ENCODE results near the gene ZBTB3.
A peak's percentile ranks its signal among the peaks of the same experiment; 100 is the strongest.
"Not testable (repeated sequence)": the region's sequence is repeated elsewhere in the genome, so short reads cannot be mapped to it uniquely, and the experiment has no call there.

The ZBTB3 gene

GRCh38 chr11:62755086-62755615 is 1.2 kb upstream of the ZBTB3 start:
- no peak for DNase-seq

GRCh38 chr11:62752994-62753735 is 795 bp downstream of the ZBTB3 start:
- DNase-seq = no peak

- DNase-seq = no peak
Measured at GRCh38 chr11:62752177-62752785, 1.7 kb downstream of the ZBTB3 start.

- DNase-seq = not testable (repeated sequence)
Measured at GRCh38 chr11:62749931-62750330, 4.0 kb downstream of the ZBTB3 start.

DNA sequence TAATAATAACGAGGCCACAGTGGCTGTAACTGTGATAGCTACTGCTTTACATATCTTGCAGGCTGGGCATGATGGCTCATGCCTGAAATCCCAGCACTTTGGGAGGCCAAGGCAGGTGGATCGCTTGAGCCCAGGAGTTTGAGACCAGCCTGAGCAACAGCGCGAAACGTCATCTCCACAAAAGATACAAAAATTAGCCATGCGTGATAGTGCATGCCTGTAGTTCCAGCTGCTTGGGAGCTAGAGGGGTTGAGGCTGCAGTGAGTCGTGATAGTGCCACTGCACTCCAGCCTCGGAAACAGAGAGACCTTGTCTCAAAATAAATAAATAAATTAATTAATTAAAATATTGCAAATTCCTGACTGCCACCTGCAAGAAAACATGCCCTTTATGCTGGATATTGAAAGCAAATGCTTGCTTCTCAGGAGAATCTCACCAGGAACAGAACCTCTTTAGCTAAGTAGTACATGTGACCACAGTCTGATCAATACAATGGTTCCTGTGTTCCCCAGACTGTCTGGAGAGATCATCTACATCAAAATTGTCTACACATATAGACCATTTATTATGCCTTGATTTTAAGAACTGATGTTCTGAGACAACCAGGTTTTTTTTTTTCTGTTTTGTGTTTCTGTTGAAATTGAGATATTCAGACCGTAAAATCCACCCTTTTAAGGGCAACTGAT is 6.3 kb downstream of the ZBTB3 start:
- no peak for DNase-seq

- no peak for DNase-seq
Measured at GRCh38 chr11:62737196-62737595, 16.8 kb downstream of the ZBTB3 start.

DNA sequence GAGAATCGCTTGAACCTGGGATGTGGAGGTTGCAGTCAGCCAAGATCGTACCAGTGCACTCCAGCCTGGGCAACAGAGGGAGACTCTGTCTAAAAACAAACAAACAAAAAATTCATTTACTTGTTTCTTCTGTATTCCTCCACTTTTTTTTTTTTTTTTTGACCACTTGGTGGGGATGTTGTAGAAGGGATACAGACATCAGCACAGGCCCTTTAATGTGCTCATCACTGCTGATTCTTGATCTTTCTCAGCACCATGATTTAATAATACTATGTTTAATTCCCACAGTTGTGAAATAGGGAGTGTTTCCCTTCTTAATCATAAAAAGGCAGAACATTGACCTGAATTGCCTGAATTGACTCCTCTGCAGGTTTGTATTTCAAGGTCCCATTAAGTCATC is 21.1 kb downstream of the ZBTB3 start:
- peak; percentile 46 for DNase-seq

- DNase-seq = not testable (repeated sequence)
Measured at GRCh38 chr11:62730076-62730475, 23.9 kb downstream of the ZBTB3 start.

DNA sequence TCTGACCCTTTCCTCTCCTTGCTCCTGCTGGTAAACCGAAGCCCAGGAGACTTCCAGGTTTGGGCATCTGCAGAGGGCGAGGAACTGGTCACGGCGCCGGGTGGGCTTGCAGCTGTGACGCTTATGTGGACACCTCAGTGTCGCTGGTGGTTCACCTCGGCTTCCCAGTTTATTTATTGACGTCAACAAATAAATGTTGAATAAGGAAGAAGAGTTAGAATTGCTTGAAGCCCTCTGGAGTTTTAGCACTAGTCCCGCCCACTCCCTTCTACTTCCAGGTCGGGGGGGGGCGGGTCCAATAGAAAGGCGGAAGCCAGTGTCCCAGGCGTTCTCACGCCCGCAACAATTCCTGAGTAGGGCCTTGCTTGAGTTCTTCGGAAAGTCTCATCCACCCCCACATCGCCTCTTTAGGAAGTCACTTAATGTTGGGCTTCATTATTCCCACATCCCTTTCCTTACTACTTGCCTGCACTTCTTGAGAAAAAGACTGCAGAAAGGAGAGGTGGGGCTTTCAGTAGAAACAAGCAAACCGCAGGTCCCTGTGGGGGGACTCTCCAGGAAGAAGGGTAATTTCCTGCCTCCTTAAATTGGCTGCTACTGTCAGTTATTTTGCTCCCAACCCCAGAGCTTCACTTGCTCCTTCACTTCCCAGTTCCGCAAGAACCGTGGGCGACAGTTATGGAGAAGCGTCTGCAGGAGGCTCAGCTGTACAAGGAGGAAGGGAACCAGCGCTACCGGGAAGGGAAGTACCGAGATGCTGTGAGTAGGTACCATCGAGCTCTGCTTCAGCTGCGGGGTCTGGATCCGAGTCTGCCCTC is 25.6 kb downstream of the ZBTB3 start, which contains the start of gene TTC9C:
Gene TTC9C (plus strand): TSS at position 316 of the 818 bp plus-strand sequence. CDS start 363 bp downstream, at position 679.
- DNase-seq = peak; percentile 93

- peak; percentile 98 for DNase-seq
Measured at GRCh38 chr11:62727872-62728170, 26.1 kb downstream of the ZBTB3 start.

GRCh38 chr11:62727165-62727871 is 26.6 kb downstream of the ZBTB3 start, which contains the start of gene HNRNPUL2:
TSS of gene HNRNPUL2 (minus strand) at chr11:62727457. CDS start at chr11:62727156, 301 bp downstream.
- DNase-seq = peak; percentile 100

DNA sequence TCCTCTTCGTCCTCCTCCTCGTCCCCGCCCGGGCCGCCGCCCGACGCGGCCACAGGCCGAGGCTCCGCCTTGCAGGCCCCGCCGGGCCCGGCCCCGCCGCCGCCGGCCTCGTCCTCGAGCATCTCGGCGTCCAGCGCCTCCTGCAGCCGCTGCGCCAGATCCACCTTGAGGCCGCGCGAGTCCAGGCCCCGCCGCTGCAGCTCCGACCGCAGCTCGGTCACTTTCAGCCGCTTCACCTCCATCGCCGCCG is 27.1 kb downstream of the ZBTB3 start:
- no peak for DNase-seq

DNA sequence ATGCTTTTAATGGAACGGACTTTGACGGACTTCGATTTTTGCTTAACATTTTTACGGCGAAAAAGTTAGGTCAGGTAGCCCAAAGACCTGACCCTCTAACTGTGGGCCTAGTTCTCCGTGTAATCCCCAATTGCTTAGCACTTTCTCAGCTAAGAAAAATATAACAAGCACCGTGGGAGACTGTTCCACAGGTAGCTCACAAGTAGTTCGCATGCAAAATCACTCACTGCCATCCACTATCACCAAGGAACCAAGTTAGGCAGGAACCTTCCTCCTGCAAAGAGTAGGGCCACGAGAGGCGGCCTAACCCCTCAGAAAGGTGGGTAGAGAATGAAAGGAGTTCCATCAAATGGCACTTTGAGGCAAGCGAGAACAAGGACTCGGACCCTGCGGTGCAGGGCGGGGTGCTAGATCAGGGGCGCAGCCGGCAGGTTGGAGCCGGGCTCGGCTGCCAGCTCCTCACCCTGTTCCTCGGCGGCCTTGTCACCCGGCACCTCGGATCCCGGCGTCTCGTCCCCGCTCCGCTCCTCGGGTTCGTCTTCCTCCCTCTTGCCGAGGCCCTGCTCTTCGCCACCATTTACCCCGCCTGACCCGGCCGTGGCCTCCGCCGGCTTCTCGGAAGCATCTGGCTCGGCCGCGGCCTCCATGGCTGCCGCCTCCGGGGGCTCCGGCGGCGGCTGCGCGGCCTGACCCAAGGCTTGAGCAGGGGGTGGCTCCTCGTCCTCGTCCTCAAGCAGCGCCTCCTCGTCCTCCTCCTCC is 27.6 kb downstream of the ZBTB3 start:
- no peak for DNase-seq

GRCh38 chr11:62725646-62726045 is 28.3 kb downstream of the ZBTB3 start:
- no peak for DNase-seq

DNA sequence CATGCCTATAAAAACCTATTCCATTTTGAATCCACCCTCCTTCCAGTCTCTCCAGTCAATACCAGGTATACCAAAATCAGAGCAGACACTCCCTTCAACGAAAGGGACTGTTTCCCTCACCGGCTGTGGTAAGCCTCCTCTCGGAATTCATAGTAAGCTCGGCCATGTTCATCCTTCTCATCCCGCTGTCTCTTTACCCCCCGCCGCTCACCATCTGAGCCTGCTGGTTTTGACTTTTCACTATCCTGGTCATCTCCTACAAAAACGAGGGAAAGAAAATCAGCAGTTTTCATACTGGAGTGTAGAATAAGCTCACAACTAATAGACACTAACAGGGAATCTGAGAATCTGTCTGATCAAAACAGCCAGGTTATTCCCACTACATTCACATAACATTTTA is 29.8 kb downstream of the ZBTB3 start:
- DNase-seq = no peak

DNA sequence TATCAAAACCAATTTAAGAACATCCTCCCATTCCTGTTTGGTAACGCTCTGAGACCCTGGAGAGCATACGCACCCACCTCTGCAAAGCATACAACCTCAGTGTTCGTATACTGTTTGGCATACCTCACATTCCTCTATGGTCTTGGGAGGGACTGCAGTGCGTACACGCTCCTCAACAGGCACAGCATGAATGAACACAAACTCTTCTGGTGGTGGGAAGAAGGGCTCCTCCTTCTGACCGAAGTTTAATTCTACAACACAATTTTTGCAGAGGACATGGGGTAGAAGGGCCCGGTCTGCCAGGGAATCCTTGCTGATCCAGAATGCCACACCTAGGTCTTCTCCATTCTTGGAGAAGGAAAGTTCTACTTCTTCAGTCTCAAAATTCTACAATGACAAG is 32.0 kb downstream of the ZBTB3 start:
- DNase-seq = no peak

DNA sequence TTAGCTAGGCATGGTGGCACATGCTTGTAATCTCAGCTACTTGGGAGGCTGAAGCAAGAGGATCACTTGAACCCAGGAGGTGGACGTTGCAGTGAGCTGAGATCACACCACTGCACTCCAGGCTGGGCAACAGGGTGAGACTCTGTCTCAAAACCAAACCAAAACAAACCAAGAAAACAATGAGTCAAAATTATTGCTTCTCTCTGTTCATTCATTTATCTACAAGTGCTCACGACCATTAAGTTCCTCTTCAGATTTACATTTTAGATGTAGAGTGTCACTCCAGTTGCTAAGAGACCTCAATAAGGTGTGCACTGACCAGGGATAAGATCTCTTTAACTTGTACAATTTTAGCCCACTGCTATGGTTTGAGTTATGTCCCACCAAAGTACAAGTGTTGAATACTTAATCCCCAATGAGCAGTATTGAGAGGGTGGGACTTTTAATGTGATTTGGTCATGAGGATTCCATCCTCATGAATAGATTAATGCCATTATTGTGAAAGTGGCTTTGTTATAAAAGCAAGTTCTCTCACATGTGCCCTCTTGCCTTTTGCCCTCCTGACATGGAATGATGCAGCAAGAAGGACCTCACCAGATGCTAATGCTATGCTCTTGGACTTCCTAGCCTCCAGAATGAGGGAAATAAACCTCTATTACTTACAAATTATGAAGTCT is 34.5 kb downstream of the ZBTB3 start:
- DNase-seq = no peak

DNA sequence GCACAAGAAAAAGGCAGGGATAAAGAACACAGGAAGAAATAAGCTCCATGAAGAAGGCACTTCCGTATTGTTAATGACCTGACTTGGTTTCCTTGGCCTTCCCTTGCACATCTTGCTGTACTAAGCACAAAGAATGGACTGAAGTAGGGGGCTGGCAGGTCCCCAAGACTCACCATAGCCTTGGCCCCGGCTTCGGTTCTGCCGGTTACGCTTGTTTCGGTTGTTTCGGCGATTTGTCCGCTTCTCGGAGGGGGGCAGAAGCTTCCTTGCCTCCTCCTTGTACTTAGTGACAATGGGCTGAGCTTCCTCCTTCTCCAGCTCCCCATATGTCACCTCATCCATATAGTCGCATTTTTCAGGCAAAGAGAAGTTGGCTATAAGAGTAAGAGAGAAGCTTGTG is 37.1 kb downstream of the ZBTB3 start:
- DNase-seq = no peak

DNA sequence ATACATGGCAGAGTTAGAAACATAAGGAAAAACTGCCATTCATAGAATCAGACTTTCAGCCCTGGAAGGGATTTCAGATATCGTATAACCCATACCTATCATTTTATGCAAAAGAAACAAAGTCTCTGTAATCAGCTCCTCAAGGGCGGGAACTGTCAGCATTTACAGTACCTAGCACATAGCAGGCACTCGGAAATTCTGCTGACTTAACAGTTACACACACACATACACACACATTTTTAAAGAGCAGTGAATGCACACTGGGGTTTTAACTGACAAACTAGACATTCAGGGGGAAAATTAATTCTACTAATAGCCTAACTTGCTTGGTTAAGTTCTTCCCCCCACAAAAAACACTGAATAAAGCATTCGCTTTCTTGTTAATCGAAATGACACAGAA is 37.8 kb downstream of the ZBTB3 start:
- no peak for DNase-seq

GRCh38 chr11:62715150-62716130 is 38.5 kb downstream of the ZBTB3 start:
- DNase-seq = no peak
